Measurements from ENCODE around the gene PXK.
"Not testable (repeated sequence)": the region's sequence is repeated elsewhere in the genome, so short reads cannot be mapped to it uniquely, and the experiment has no call there.

The PXK gene

DNA sequence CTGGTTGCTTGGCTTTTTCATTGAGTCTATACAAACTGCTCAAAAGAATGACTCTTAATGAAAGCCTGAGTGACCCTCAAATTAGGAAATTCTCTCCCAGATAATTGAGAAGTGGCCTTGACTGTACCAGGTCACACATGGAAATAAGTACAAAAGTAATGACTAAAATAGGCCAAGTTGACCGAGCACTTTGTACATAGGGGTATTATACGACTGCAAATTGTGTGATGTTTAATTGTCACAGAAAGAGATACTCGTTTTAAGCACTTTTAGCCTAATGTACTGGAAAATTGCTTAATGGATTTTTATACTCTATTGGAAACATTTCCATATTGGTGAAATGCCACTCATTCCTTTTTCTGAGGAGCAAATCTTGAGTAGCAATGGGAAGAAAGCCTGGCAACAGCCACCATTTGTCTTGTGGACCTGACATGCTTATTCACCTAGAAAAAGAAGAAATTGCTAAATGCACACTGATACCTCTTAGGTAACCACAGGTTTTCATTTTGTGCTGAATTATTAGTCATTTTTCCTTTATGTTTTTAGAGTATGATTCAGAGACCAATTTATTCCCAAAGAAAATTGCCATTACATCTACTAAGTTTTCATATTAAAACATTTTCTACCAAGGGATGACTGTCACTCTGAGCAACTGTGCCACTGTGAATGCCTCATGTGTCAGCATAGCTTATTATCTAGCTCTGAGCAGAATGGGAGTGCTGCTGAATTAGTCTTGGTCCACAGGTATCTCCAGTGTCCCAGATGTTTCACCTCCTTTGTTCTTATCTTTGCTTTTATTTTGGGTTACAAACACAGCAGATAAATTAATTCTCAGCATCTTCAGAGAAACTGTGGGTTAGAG, 8.9 kb upstream of the PXK start:
- no peak for DNase-seq (ENCODE audit: low spot score)

DNA sequence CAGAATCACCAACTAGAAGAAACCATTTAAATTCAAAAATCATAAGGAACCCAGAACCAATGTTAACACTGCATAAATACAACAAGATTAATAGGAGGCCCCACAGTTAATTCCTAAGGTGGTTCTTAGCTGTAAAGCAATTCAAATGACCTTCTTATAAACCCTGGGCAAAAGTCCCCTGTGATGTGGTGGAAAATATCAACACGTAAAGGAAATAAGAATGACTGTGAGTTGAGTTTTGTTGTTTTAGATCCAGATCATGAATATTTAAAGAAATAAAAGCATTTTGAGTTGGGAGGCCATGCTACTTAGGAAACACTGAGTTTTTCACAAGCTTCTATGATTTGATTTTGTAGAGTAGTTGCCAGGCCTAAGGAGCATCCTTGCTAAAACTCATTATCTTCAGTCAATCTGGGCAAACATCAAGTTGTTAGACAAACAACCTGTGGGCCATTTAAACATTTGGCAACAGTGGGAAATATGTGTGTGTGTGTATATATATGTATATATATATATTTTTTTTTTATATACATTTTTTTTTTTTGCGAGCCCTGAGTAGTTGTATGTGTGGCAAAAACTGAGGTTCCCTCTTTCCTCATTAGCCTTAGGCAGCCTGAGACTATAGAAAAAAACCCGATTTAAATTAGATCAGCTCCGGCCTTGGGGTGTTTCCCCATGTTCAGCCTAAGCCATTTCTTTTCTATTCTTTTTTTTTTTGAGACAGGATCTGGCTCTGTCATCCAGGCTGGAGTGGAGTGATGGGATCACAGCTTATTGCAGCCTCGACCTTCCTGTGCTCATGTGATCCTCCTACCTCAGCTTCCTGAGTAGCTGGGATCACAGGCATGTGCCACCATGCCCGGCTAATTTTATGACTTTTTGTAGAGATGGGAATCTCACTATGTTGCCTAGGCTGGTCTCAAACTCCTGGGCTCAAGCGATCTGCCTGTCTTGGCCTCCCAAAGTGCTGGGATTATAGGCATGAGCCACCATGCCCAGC, 8.0 kb upstream of the PXK start:
- DNase-seq (ENCODE audit: low spot score): no peak

DNA sequence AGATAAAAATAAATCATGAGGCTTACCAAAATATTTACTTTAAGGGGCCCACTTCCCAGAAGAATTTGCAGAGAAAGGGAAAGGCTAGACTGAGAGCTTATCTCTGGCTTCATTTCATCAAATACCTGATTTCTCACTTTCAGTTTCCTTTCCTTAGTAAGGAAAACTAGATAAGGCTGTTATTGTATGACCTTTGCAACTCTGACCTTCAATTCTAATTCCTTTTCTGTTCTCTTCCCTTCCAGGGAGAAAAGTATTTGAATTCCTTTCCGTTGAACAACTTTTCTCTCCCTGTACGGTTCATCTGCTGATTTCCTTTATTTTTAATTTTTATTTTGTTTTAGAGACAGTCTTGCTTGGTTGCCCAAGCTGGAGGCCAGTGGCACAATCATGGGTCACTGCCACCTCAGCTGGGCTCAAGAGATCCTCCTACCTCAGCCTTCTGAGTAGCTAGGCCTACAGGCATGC, 7.1 kb upstream of the PXK start:
- no peak for DNase-seq (ENCODE audit: low spot score)

DNA sequence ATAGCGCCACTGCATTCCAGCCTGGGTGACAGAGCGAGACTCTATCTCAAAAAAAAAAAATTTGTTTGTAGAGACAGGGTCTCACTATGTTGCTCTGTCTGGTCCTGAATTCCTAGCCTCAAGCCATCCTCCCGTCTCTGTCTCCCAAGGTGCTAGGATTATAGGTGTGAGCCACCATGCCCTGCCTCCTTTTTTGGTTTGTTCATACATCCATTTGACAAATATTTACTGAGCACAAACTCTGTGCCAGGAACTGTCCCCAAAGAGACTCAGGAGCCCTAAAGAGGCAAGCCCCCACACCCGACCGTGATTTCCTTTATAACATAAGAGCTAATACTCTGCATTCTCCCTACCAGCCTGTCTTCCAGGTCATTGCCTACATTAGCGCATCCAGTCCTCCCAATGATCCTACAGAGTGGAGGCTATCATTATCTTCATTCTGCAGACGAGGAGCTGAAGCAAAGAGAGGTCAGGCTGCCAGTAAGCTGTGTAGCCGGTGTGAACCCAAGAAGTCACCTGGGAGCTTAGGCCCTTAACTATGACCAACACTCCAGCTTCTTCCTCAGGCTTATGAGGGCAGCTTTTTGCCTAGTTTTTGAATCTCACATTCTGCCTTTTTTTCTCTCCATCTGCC, 6.3 kb upstream of the PXK start:
- no peak for DNase-seq (ENCODE audit: low spot score)

DNA sequence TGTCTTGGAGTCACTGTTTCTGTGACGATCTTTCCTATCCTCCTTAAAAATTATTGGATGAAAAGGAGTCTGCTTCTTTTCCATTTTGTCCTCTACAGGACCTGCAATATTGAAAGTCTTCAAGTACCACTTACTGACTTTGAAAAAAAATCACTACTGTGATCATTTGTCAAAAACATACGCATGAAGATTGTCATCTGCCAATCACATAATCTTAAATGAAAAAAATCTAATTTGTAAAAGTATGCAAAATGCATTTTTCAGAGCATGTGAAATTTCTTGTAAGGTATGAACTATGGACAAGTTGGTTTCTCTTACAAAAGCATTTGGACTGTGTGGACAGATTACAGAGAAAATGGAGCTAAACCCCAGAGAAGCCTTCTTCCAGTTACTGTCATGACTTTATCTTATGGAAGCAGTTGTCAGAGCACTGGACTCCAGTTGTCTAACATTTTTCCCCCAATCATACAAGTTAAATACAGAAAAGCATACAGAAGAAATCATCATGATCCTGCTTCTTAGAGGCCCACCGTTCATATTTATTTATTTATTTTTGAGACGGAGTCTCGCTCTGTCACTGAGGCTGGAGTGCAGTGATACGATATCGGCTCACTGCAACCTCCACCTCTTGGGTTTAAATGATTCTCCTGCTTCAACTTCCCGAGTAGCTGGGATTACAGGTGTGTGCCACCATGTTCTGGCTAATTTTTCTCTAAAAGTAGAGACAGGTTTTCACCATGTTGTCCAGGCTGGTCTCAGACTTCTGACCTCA, 3.4 kb upstream of the PXK start:
- DNase-seq (ENCODE audit: low spot score): no peak

DNA sequence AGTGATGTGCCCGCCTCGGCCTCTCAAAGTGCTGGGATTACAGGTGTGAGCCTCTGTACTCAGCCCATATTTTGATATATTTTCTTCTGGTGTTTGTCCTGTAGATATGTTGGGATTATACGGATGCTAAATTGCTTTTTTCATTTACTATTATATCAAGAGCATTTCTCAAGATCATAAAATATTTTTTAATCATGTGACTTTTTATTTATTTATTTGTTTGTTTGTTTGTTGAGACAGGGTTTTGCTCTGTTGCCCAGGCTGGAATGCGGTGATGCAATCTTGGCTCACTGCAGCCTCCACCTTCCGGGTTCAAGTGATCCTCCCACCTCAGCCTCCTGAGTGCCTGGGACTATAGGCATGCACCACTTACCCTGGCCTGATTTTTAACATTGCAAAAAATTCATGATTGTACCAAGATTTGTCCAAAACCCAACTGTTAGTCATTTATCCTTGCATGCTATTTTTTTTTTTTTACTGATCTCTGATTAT, 2.7 kb upstream of the PXK start:
- no peak for DNase-seq (ENCODE audit: low spot score)

DNA sequence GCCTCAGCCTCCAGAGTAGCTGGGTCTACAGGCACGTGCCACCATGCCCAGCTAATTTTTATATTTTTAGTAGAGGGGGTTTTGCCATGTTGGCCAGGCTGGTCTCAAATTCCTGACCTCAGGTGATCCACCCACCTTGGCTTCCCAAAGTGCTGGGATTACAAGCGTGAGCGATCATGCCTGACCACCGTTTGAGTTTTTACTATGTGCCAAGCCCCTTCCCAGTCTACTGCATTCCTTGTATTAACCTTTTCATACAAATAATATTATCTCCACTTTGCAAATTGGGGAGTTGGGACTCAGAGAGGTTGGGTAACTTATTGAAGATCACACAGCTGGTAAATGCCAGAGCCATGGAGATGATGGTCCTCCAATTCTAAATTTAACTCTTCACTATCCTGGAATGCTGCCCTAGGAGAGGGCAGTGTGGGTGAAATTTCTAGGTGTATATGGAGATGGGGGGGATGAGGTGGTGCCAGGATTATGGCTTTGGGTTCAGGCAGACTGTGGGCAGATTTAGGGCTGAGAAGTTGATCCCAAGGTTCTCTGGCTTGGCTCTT, 1.0 kb upstream of the PXK start:
- DNase-seq (ENCODE audit: low spot score): no peak

DNA sequence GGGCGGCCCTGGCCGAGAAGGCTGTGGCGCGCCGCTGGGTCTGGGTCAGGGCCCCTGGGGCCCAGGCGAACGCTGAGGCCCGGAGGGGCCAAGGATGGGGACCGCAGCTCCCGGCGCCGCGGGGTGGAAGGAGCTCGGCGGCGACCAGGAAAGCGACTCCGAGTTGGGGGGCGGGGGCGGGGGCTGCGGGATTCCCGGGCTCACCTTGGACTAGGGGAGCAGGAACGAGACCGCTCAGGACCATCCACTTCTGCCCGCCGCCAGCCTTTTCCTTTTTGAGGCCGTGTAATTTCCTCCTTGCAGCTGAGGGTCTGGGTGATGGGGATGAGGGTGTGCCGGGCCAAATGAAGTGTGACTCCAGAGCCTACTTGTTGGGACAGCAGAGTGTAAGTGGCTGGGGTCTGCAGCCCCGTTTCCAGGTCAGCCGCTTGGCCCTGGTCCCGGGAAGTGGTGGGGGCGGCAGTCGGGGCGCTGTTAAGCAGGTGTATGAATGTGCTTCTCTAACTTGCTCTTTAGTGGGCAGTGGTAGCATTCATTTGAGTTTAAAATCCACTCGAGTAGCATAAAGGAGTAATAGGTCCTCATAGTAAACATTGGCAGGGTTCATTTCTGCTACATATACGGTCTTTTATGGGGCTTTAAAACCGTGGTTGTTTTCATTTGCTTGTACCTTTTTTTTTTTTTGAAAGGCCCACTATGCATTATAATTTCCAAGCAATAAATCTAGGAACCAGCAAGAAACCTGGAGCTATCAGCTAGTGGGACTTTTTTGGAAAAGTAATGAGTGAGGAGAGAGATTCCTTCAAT, 717 bp downstream of the PXK start:
- DNase-seq (ENCODE audit: low spot score): no peak

DNA sequence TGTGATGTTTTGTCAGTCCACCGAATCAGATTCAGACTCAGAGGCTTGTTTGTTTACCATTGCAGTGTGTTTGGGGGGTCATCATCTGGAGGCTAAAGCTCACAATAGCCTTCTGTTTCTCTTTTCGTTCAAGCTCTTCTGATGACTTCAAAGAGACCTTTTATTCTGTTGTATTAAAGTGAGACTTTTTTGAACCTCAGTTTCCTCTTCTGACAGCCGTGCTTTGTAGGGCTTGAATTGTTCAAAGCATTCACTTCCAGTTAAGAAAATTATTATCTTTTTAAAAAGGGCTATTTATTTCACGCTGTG, 1.3 kb downstream of the PXK start:
- DNase-seq (ENCODE audit: low spot score): peak; percentile 98

DNA sequence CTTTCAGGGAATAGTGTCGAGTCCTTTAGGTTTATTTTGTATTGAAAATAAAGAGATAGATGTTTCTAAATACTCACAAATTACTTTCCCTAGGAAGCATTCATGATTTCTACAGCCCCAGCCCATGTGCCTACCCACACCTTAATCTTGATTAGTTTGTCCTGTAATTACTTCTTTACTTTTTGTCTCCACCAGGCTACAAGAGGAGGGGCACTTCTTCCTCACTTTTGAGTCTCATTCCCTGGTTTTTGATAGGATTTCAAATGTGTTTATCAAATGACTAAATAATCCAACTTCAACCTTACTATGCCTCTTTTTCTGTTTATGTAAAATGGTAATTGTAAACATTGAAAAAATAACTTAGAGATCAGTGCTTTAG, 1.8 kb downstream of the PXK start:
- peak; percentile 51 for DNase-seq (ENCODE audit: low spot score)

DNA sequence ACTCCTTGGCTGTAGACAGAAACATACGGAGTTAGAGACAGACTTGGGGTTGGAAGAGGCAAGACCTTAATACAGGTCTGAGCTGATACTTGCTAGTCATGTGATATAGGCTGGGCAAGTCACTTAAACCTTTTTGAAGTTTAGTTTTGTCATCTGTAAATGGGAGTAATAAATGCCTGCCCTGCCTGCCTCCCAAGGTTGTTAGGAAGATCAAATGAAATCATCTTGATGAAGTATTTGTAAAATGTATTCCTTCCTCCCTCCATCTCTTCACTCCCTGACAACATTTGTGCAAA, 2.9 kb downstream of the PXK start:
- DNase-seq (ENCODE audit: low spot score): peak; percentile 57

DNA sequence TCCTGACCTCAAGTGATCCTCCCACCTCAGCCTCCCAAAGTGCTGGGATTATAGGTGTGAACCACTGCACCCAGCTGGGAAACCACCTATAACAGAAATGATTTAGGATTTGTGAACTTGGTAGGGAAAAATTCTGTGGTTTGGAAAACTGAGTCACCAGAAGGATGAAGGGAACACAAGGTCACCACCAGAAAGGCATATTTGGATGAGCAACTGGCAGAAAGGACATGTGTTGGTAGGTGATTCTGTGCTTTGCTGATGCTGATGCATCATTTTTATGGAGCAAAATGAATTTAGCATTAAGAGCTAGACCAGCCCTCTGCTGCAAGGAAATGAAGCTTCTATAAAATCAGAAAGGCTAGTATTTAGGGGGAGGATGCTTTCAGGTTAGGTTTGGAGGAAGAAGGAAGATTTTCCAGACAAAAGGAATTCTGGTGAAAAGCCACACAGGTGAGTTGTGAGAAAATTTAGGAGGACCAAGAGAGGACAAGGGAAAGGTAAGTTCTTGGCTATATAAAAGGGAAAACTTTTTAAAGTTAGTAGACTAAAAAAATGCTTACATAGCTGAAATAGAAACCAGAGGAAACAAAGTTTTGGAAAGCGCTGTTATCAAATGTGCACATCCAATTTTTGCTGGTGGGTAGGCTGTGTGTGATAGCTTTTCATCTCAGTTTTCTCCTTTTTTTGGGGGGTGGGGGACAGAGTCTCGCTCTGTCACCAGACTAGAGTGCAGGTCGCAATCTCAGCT, 3.6 kb downstream of the PXK start:
- no peak for DNase-seq (ENCODE audit: low spot score)

DNA sequence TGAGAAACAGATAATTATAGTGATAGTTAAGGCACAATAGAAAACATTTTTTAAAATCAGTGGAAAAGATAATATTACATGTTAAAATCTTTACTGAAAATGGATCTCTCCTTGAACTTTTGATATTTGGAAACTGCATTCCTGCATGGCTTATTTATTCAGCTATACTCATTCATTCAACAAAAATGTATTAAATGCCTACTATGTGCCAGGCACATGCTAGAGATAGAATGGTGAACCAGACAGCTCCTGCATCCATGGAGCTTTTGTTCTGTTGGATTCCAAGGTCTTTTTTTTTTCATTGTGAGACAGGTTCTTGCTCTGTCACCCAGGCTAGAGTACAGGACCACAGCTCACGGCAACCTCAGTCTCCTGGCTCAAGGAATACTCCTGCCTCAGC, 4.5 kb downstream of the PXK start:
- DNase-seq (ENCODE audit: low spot score): no peak

DNA sequence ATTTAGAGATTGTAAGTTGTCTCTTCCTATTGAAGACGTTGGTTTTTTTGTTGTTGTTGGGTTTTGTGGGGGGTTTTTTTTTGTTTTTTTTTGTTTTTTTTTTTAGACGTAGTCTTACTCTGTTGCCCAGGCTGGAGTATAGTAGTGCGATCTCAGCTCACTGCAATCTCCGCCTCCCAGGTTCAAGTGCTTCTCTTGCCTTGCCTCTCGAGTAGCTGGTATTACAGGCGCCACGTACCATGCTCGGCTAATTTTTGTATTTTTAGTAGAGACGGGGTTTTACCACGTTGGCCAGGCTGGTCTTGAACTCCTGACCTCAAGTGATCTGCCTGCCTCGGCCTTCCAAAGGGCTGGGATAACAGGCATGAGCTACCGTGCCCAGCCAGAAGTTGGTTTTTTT, 6.5 kb downstream of the PXK start:
- not testable (repeated sequence) for DNase-seq (ENCODE audit: low spot score)

DNA sequence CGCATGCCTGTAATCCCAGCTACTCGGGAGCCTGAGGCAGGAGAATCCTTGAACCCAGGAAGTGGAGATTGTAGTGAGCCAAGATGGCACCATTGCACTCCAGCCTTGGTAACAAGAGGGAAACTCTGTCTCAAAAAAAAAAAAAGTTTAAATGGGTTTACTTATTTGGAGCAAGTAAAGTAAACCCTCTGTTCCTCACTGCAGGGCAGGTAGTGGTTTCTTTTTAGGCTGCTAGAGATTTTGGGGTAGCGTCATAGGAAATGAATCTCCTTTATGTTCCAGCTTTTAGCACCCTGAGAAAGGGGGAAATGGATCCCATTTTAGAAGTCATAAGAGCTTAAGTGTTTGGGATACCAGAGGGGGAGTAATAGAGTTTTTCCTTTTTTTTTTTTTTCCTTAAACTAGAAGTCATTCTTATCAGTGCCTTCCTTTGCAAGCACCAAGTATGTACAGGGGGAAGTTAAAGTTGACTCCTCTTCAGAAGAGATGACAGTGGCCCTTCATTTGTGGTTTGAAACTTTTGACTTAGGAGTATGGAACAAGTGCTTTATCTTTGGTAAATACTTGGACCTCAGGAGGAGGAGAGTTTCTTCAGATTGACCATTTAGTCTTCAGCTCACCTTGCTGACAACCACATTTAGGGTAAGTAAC, 8.0 kb downstream of the PXK start:
- no peak for DNase-seq (ENCODE audit: low spot score)

DNA sequence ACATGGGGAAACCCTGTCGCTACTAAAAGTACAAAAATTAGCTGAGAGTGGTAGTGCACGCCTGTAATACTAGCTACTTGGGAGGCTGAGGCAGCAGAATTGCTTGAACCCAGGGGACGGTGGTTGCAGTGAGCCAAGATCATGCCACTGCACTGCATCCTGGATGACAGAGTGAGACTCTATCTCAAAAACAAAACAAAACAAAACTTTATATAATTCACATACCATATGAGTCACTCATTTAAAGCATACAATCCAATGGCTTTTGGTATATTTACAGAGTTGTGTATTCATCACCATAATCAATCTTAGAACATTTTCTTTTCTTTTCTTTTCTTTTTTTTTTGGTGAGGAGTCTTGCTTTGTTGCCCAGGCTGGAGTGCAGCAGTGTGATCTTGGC, 8.7 kb downstream of the PXK start:
- DNase-seq (ENCODE audit: low spot score): no peak

DNA sequence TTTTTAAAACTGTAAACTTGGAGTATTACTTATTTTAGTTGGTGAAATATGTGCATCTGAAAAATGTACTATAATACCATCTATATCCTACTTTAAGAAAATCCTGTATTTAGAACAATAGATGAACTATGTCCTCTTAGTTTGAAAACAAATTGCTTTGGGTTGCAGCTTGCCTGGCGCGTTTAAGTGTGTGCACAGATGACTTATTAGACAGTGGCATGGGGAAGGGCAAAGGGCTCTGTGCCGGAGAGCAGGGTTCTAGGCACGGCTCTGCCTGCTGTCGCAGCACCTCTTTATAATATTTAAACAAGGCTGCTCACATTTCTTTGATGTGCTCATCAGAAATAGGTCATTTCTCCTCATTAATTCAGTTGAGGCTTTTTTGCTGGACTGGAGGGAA, 10.0 kb downstream of the PXK start:
- DNase-seq (ENCODE audit: low spot score): peak; percentile 83

DNA sequence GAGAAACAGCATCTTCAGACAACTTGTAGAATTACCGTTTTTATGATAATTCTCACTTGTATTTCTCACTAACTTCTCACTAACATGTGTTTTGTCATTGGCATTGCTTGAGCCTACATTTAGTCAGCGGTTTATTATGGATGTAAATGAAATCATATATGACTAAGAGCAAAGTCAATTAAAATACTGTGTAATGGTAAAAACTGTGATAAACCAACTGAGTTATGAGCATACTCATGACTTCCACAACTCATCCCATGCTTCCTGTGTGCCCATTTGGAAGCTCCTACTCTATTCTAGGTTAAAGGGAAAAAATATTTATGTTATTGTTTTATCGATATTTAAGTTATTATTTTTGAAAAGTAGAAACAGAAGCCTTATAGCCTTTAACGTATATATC, 12.8 kb downstream of the PXK start:
- DNase-seq (ENCODE audit: low spot score): no peak

DNA sequence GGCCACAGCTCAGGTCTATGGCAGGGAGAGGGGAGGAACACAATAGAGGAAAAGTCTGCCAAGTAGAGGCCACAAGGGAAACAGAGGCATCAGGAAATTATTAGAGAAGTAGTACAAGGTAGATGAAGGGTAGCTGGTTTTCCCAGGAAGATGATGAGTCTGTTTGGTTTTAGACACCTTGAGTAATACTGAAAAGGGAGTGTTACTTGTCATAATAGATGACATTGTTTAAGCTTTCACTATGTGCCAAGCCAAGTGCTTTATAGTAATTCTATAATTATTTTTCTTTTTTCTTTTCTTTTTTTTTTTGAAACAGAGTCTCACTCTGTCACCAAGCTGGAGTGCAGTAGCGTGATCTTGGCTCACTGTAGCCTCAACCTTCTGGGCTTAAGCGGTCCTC, 13.7 kb downstream of the PXK start:
- no peak for DNase-seq (ENCODE audit: low spot score)
